Endothelial cell of umbilical vein (primary cell): ENCODE measurements around the gene ATXN3L. TPM values are rescaled to one million over a fixed set of nuclear protein-coding genes. Genes with fewer than 3 reads are reported as not detected.
A peak's percentile ranks its signal among the peaks of the same experiment; 100 is the strongest.

Experiments
- BruUV-seq: library from RNA; stranded (reverse); fragments of 400-500 nt; replicated peaks from 2 replicates; lab custom pipeline; 2021; lab: Mats Ljungman, UMichigan
- CTCF ChIA-PET: fragments of 300-600, 350-600 bp; sonication (Branson Sonifier 250); formaldehyde crosslinking; loops from one replicate; lab custom pipeline; 2021; ENCODE audit warnings: antibody characterized with exemption, inconsistent platforms; lab: Charles Lee
- POLR2A ChIA-PET: fragments of 300-600, 350-600 bp; sonication (Branson Sonifier 250); formaldehyde crosslinking; loops from one replicate; lab custom pipeline; 2021; ENCODE audit warnings: antibody characterized with exemption, inconsistent platforms; lab: Charles Lee
- DNase-seq: peaks from one replicate; pipeline ENCODE4 v3.0.0-alpha.2; 2011; ENCODE audit warnings: low read depth, low spot score
- FAIRE-seq: peaks from 2 replicates; lab custom pipeline; 2011; peaks lifted over from hg19 to GRCh38; lab: Jason Lieb, UNC
- H2AFZ ChIP-seq: 2 replicates; pipeline ENCODE4 v1.6.0; 2012; ENCODE audit warnings: low read depth, low read length, control low read depth, inconsistent platforms
- H3K27ac ChIP-seq: 2 replicates; pipeline ENCODE4 v1.5.1; 2011; ENCODE audit warnings: low read depth, mild to moderate bottlenecking, control low read depth, low read length, moderate library complexity; ENCODE audit not compliant: insufficient read depth
- H3K27me3 ChIP-seq, 2 experiments: 2 replicates each; pipeline versions ENCODE4 v1.6.0 to v1.6.1; 2011; ENCODE audit warnings: low read length in 2 of 2, mixed read lengths in 1 of 2; ENCODE audit not compliant: control insufficient read depth in 2 of 2, insufficient read depth in 2 of 2
- H3K36me3 ChIP-seq, 2 experiments: 2 replicates in 1 of 2; 3 replicates in 1 of 2; pipeline ENCODE4 v1.5.1; 2011; ENCODE audit warnings: low read length in 2 of 2, mild to moderate bottlenecking in 1 of 2, moderate library complexity in 1 of 2; ENCODE audit not compliant: control insufficient read depth in 2 of 2, insufficient read depth in 2 of 2; ENCODE audit errors: extremely low read depth in 1 of 2
- H3K4me1 ChIP-seq: 3 replicates; pipeline ENCODE4 v1.5.1; 2011; ENCODE audit warnings: mild to moderate bottlenecking, low read length; ENCODE audit not compliant: control insufficient read depth, insufficient read depth; ENCODE audit errors: extremely low read depth
- H3K4me2 ChIP-seq: 2 replicates; pipeline ENCODE4 v1.6.1; 2011; ENCODE audit warnings: low read length, control low read depth, mixed read lengths; ENCODE audit not compliant: insufficient read depth
- H3K4me3 ChIP-seq, 3 experiments: fragments of 200-600 bp in 1 of 3; sonication (generic), shearing (Covaris generic) in 1 of 3; replicated peaks in 1 of 3; 2 replicates each; pipeline ENCODE4 v1.5.1; 2011 to 2016; ENCODE audit warnings: control low read depth in 3 of 3, low read length in 3 of 3, mild to moderate bottlenecking in 2 of 3, inconsistent platforms in 1 of 3, low read depth in 1 of 3, moderate library complexity in 1 of 3; ENCODE audit not compliant: insufficient read depth in 1 of 3
- H3K79me2 ChIP-seq: 2 replicates; pipeline ENCODE4 v1.6.0; 2012; ENCODE audit warnings: low read length, inconsistent platforms; ENCODE audit not compliant: control insufficient read depth, insufficient read depth
- H3K9ac ChIP-seq: replicated peaks from 2 replicates; pipeline ENCODE3; 2011; ENCODE audit warnings: low read length, control low read depth; ENCODE audit not compliant: insufficient read depth; ENCODE audit errors: extremely low read depth
- H3K9me1 ChIP-seq: replicated peaks from 3 replicates; pipeline ENCODE4 v1.6.0; 2011; ENCODE audit warnings: mild to moderate bottlenecking, low read length; ENCODE audit not compliant: control insufficient read depth, insufficient read depth; ENCODE audit errors: extremely low read depth
- H3K9me3 ChIP-seq: replicated peaks from 2 replicates; pipeline ENCODE4 v1.5.1; 2012; ENCODE audit warnings: low read length, inconsistent platforms; ENCODE audit not compliant: control insufficient read depth, insufficient read depth
- H4K20me1 ChIP-seq: replicated peaks from 2 replicates; pipeline ENCODE3; 2011; ENCODE audit warnings: mild to moderate bottlenecking, low read length; ENCODE audit not compliant: control insufficient read depth, insufficient read depth; ENCODE audit errors: extremely low read depth
- EZH2 ChIP-seq: IDR thresholded peaks from 2 replicates; pipeline ENCODE4 v1.6.1; 2012; ENCODE audit warnings: borderline replicate concordance, low read depth, mild to moderate bottlenecking, moderate library complexity, low read length, inconsistent platforms; ENCODE audit not compliant: severe bottlenecking
- FOS ChIP-seq: IDR thresholded peaks from 2 replicates; pipeline ENCODE4 v1.6.1; 2011; ENCODE audit warnings: mild to moderate bottlenecking, low read length, moderate library complexity, borderline replicate concordance; ENCODE audit not compliant: insufficient read depth
- GATA2 ChIP-seq: IDR thresholded peaks from 2 replicates; pipeline ENCODE4 v1.7.0; 2011; ENCODE audit warnings: low read depth, mild to moderate bottlenecking, moderate library complexity, mixed read lengths, low read length; ENCODE audit not compliant: insufficient read length, insufficient read depth
- JUN ChIP-seq: IDR thresholded peaks from 2 replicates; pipeline ENCODE4 v1.6.1; 2011; ENCODE audit warnings: borderline replicate concordance, low read depth; ENCODE audit not compliant: insufficient read length, insufficient read depth
- MYC ChIP-seq: IDR thresholded peaks from one replicate; pipeline ENCODE4 v1.6.1; 2011; ENCODE audit warnings: mild to moderate bottlenecking, low read depth, low read length
- POLR2A ChIP-seq: IDR thresholded peaks from 2 replicates; pipeline ENCODE4 v1.6.1; 2012; ENCODE audit warnings: low read depth, mild to moderate bottlenecking, control low read depth, low read length
- POLR2AphosphoS5 ChIP-seq: IDR thresholded peaks from 2 replicates; pipeline ENCODE4 v1.6.1; 2012; ENCODE audit warnings: low read depth, mild to moderate bottlenecking, control low read depth, low read length, moderate library complexity; ENCODE audit not compliant: insufficient read depth
- dilution Hi-C: fragments of 300-500 bp; cut with MboI; formaldehyde crosslinking; loops from one replicate; pipeline ENCODE4 v1.15.0; 2019; ENCODE audit warnings: low sequenced_read_pairs; ENCODE audit not compliant: extremely low pct_ligation_motif_present
- intact Hi-C: fragments of 100-400 bp; cut with micrococcal nuclease; formaldehyde crosslinking; loops from one replicate; pipeline ENCODE4 v1.10.0; 2022
- polyA plus RNA-seq, 4 experiments: library from polyadenylated mRNA; depleted of rRNA in 3 of 4; stranded (reverse) in 3 of 4; unstranded in 1 of 4; fragments of >200 nt; gene quantifications; 2 replicates each; pipeline versions ENCODE4 v1.2.1 to v1.2.3, GENCODE V29; 2011 to 2012; ENCODE audit warnings: missing spikeins in 1 of 4
- total RNA-seq: library from RNA; stranded (reverse); gene quantifications from 2 replicates; pipeline ENCODE4 v1.2.3, GENCODE V29; 2021
- TF ChIP-seq, protein P1 (sequence below): IDR thresholded peaks from 2 replicates; pipeline ENCODE4 v1.6.1; 2011; ENCODE audit not compliant: insufficient read depth, insufficient read length
- TF ChIP-seq, protein P2 (sequence below), 2 donors: IDR thresholded peaks; 1 replicate in 1 of 2; 2 replicates in 1 of 2; pipeline ENCODE4 v1.5.1; 2011; ENCODE audit warnings: low read length in 2 of 2, mild to moderate bottlenecking in 2 of 2, moderate library complexity in 2 of 2, control low read depth in 1 of 2, inconsistent platforms in 1 of 2, low read depth in 1 of 2; ENCODE audit not compliant: insufficient read depth in 1 of 2; ENCODE audit errors: extremely low read depth in 1 of 2

The ATXN3L gene
- total and polyA plus RNA-seq, 2 donors (not counting 3 experiments of a cell fraction or from before 2014, with no cell fraction given) = not detected

DNA sequence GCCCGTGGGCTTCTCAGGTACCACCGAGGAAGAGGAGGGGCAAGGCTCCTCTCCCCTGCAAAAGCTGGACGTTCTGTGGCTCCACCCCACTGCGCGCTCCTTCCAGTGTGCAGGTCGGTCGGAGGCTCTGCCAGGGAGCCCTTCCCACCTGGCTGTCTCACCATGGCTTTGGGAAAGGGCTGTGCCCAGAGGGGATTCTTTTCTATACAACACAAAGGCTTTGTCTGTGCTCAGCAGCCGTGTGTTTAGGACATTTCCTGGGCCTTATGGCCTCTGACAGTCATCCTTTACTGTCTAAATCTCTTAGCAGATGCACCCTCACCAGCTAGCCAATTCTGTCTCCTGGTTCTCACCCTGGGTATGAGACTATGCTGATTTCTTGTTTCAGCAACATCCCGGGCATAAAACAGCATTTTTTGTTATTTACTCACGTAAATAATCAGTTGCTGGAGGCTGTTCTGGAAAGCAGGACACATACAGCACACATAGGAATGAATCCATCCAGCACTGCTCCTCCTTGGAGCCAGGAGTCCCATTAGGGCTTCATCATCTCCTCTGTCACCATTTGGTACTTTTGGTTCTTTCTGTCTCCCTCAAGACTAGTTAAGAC lies 20.4 kb upstream of the ATXN3L start:
- H3K4me2 ChIP-seq = no peak overlapping the region
- TF ChIP-seq POLR2AphosphoS5 (no peak), EZH2 (no peak), MYC (no peak), POLR2A (no peak), JUN (no peak), FOS (no peak), GATA2 (no peak)
- TF ChIP-seq, protein P1, sequence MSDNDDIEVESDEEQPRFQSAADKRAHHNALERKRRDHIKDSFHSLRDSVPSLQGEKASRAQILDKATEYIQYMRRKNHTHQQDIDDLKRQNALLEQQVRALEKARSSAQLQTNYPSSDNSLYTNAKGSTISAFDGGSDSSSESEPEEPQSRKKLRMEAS = no peak
- TF ChIP-seq, protein P2, sequence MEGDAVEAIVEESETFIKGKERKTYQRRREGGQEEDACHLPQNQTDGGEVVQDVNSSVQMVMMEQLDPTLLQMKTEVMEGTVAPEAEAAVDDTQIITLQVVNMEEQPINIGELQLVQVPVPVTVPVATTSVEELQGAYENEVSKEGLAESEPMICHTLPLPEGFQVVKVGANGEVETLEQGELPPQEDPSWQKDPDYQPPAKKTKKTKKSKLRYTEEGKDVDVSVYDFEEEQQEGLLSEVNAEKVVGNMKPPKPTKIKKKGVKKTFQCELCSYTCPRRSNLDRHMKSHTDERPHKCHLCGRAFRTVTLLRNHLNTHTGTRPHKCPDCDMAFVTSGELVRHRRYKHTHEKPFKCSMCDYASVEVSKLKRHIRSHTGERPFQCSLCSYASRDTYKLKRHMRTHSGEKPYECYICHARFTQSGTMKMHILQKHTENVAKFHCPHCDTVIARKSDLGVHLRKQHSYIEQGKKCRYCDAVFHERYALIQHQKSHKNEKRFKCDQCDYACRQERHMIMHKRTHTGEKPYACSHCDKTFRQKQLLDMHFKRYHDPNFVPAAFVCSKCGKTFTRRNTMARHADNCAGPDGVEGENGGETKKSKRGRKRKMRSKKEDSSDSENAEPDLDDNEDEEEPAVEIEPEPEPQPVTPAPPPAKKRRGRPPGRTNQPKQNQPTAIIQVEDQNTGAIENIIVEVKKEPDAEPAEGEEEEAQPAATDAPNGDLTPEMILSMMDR (IDR thresholded peaks at IDR 0.05; ENCODE audit: extremely low read depth in 1 of 2, insufficient read depth in 1 of 2, low read depth in 1 of 2, low read length in 2 of 2) = no peak
- H3K27ac ChIP-seq = peak overlapping the region; percentile 90
- no peaks in the 10 kb centered on the region for H3K27me3 ChIP-seq
- H3K9me3 ChIP-seq = no peaks in the 10 kb centered on the region
- no peaks in the 10 kb centered on the region for H3K79me2 ChIP-seq
- no peak for DNase-seq
- no TSS peak for BruUV-seq
- FAIRE-seq = no peak
- intact Hi-C loops = loop anchor here (2.0 kb wide), 2 partner anchors 229 to 369 kb away; no protein-coding TSS in a partner anchor
- H4K20me1 ChIP-seq = no peaks in the 10 kb centered on the region
- no peaks in the 10 kb centered on the region for H3K36me3 ChIP-seq
- no peak overlapping the region for H3K4me3 ChIP-seq
- H3K9ac ChIP-seq = peak overlapping the region; percentile 61
- H3K9me1 ChIP-seq = no peaks in the 10 kb centered on the region
- CTCF ChIA-PET = interaction anchor here (1.1 to 2.2 kb wide), 5 partner anchors 53 to 394 kb away, joined by 3 to 6 read pairs (median 5); no protein-coding TSS in a partner anchor
- H3K4me1 ChIP-seq = peaks cover 20% of the 10 kb centered on the region
- dilution Hi-C loops = no loop called here
- POLR2A ChIA-PET = interaction anchor here (0.9 kb wide), 1 partner anchor 245 kb away, joined by 3 read pairs; no protein-coding TSS in a partner anchor
- H2AFZ ChIP-seq = peak overlapping the region; percentile 42
